HEK293 (cell line): ENCODE data around the gene AP2A1.

ENCODE experiments used
- KLF16 ChIP-seq: fragments of 450-650 bp; formaldehyde crosslinking; IDR thresholded peaks from 2 replicates; pipeline ENCODE4 v1.5.1; 2017; ENCODE audit warnings: missing biosample characterization, missing genetic modification characterization
- TCF7L2 ChIP-seq: IDR thresholded peaks from 2 replicates; pipeline ENCODE4 v1.6.1; 2011; ENCODE audit warnings: low read depth, mild to moderate bottlenecking, inconsistent platforms, low read length, moderate library complexity, borderline replicate concordance
- ZNF140 ChIP-seq: fragments of 450-650 bp; formaldehyde crosslinking; IDR thresholded peaks from 2 replicates; pipeline ENCODE4 v1.5.1; 2016; ENCODE audit warnings: missing biosample characterization, missing genetic modification characterization

DNA sequence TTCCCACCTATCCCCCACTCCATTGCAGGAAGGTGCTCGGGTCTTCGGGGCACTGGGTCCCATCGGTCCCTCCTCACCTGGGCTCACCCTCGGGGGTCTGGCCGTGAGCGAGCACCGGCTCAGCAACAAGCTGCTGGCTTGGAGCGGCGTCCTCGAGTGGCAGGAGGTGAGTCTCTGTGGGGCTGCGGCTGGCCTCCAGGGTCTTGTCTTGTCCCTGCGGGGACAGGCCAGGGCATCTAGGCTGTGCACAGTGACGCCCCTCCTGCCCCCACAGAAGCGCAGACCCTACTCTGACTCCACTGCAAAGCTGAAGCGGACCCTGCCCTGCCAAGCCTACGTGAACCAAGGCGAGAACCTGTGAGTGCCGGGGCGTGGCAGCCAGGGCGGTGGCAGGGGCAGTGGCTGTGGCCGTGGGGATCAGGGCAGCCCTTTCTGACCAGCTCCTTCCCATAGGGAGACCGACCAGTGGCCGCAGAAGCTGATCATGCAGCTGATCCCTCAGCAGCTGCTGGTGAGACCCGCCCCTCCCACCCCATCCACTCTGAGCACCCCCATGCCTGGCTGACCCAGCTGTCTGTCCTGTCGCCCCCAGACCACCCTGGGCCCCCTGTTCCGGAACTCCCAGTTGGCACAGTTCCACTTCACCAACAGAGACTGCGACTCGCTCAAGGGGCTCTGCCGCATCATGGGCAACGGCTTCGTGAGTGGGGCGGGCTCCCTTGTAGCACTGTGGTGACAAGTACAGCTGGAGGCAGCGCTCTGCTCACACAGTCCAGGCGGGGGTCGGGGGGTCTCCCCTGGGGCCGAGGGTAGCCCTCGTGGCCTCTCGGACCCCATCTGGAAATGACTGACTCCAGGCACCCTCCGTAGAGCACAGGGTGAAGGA, 87.8 kb downstream of the AP2A1 start:
- no peak for TF ChIP-seq ZNF140 (tag by site-specific recombination)
- TF ChIP-seq KLF16 (tag by site-specific recombination): no peak
- TF ChIP-seq TCF7L2: no peak
